ENCODE results near the gene PCGF1.

Gene PCGF1

DNA sequence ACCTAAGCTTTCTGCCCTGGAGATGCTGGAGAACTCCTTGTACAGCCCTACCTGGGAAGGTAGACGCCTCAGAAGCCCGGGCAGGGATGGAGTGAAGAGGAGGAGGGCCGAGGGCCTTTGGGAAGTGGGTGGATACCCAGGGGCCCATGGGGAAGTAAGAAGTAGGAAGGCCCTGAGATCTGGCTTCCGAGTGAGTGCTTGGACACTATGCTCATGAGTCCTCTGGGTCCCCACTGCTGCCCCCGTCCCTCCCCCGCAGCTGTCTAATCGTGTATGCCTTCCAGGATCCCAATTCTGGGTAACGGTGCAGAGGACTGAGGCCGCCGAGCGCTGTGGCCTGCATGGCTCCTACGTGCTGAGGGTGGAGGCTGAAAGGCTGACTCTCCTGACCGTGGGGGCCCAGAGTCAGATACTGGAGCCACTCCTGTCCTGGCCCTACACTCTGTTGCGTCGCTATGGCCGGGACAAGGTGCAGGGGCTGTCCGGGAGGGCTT, 48.2 kb upstream of the PCGF1 start:
- H3K27ac ChIP-seq (ENCODE audit: low read depth, low read length, poor library complexity, severe bottlenecking) = no peak overlapping the region
- H3K4me2 ChIP-seq (ENCODE audit: low read length) = peak overlapping the region; percentile 70
- H3K9me2 ChIP-seq (ENCODE audit: low read depth, low read length) = no peaks in the 10 kb centered on the region
- H3K4me1 ChIP-seq (ENCODE audit: insufficient read depth, low read length, severe bottlenecking) = peaks cover 17% of the 10 kb centered on the region
- no peaks in the 10 kb centered on the region for H3K79me2 ChIP-seq (ENCODE audit: insufficient read depth, low read length)
- no peaks in the 10 kb centered on the region for H3F3A ChIP-seq (ENCODE audit: insufficient read depth, low read length)
- H3K9me3 ChIP-seq (ENCODE audit: low read length) = no peaks in the 10 kb centered on the region
- H3K4me3 ChIP-seq (ENCODE audit: low read depth, low read length, poor library complexity, severe bottlenecking) = peak overlapping the region; percentile 78
- H4K20me1 ChIP-seq (ENCODE audit: insufficient read depth, low read length) = no peaks in the 10 kb centered on the region
- H3K27me3 ChIP-seq (ENCODE audit: insufficient read depth, low read length) = no peaks in the 10 kb centered on the region; the same call in 1 of the 2 replicates
- TF ChIP-seq, protein P1, sequence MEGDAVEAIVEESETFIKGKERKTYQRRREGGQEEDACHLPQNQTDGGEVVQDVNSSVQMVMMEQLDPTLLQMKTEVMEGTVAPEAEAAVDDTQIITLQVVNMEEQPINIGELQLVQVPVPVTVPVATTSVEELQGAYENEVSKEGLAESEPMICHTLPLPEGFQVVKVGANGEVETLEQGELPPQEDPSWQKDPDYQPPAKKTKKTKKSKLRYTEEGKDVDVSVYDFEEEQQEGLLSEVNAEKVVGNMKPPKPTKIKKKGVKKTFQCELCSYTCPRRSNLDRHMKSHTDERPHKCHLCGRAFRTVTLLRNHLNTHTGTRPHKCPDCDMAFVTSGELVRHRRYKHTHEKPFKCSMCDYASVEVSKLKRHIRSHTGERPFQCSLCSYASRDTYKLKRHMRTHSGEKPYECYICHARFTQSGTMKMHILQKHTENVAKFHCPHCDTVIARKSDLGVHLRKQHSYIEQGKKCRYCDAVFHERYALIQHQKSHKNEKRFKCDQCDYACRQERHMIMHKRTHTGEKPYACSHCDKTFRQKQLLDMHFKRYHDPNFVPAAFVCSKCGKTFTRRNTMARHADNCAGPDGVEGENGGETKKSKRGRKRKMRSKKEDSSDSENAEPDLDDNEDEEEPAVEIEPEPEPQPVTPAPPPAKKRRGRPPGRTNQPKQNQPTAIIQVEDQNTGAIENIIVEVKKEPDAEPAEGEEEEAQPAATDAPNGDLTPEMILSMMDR (IDR thresholded peaks at IDR 0.05; ENCODE audit: low read length) = no peak
- TF ChIP-seq EZH2 (IDR thresholded peaks at IDR 0.05; ENCODE audit: borderline replicate concordance, low read length) = no peak
- peak overlapping the region; percentile 71; the same call in 1 of the 2 replicates for H3K9ac ChIP-seq (ENCODE audit: low read length)
- no peak overlapping the region for H2AFZ ChIP-seq (ENCODE audit: low read length)
- peaks cover 6% of the 10 kb centered on the region; the same call in 1 of the 2 replicates for H3K36me3 ChIP-seq (ENCODE audit: insufficient read depth, low read length)

DNA sequence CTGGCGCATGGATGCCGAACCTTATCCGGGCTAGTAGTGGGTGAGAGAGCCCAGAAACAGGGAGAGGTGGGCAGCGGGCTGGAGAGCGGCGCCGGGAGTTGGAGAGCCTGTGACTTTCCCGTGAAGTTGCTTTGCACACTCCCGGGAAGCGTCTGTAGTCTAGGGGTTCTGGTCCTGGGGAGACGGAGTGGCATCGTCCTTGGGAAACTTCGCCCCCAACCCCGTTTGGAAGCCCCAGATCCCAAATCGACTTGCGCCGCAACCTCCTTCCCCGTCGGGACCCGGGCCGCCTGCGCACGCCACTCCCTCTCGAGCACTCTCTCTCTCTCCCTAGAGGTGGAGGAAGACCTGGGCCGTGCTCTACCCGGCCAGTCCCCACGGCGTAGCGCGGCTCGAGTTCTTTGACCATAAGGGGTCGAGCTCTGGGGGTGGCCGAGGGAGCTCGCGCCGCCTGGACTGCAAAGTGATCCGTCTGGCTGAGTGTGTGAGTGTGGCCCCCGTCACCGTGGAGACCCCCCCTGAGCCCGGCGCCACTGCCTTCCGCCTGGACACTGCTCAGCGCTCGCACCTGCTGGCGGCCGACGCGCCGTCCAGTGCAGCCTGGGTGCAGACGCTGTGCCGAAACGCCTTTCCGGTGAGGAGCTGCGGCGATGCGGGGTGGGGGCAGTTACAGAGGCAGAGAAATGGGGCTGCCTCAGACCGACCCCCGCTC, 47.5 kb upstream of the PCGF1 start:
- Histone ChIP-seq H3F3A (ENCODE audit: insufficient read depth, low read length) (no peaks in the 10 kb centered on the region), H3K27me3 (ENCODE audit: insufficient read depth, low read length) (no peaks in the 10 kb centered on the region; the same call in 1 of the 2 replicates), H3K9me3 (ENCODE audit: low read length) (no peaks in the 10 kb centered on the region), H3K4me3 (ENCODE audit: low read depth, low read length, poor library complexity, severe bottlenecking) (peak overlapping the region; percentile 78), H3K79me2 (ENCODE audit: insufficient read depth, low read length) (no peaks in the 10 kb centered on the region), H3K9ac (ENCODE audit: low read length) (peak overlapping the region; percentile 71), H3K4me1 (ENCODE audit: insufficient read depth, low read length, severe bottlenecking) (peaks cover 17% of the 10 kb centered on the region), H2AFZ (ENCODE audit: low read length) (peak overlapping the region; percentile 4; the same call in 1 of the 2 replicates), H3K4me2 (ENCODE audit: low read length) (peak overlapping the region; percentile 70), H3K9me2 (ENCODE audit: low read depth, low read length) (no peaks in the 10 kb centered on the region), H3K36me3 (ENCODE audit: insufficient read depth, low read length) (peaks cover 6% of the 10 kb centered on the region; the same call in 1 of the 2 replicates), H4K20me1 (ENCODE audit: insufficient read depth, low read length) (no peaks in the 10 kb centered on the region), H3K27ac (ENCODE audit: low read depth, low read length, poor library complexity, severe bottlenecking) (no peak overlapping the region)
- TF ChIP-seq, protein P1 (IDR thresholded peaks at IDR 0.05; ENCODE audit: low read length) = no peak
- TF ChIP-seq EZH2 (IDR thresholded peaks at IDR 0.05; ENCODE audit: borderline replicate concordance, low read length) = no peak

DNA sequence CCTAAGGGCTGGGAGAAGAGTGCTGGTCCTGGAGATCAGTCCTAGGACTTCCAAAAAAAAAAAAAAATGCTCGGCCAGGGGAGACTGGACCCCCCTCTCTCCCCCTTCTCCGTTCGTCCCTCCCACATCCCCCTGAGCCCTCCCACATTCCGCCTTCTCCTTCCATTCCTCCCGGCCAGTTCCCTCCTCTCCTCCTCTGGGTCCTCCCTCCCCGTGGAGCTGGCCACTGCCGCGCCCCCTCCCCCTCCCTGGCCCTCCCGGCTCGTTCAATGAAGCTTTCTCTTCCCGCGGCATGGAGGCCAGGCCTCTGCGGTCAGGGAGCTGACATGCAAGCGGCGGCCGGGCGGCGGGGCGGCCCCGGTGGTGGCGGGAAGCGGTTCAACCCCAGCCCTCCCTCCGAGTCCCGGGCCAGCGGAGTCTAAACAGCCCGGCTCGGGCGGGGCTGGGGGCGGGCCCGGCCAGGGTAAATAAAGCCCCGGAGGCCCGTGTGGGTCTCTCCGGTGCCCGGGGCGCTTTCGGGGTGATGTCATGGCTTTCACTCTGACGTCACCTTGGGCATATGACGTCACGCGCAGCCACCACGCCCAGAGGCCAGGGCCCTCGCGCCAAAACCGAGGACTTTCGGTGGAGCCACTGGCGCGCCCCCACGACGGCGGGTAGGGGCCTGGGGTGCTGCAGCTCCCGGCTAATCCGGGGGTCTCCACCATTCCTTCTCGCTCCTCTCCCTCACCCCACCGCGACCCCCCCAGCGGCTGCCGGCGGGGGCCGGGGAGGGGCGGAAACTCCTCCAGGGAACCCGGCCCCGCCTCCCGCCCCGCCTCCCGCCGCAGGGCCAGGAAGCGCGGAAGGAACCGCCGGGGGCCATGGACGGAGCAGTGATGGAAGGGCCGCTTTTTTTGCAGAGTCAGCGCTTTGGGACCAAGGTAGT, 46.7 kb upstream of the PCGF1 start, which contains the start of the genes DOK1 and LOXL3:
Gene DOK1, plus strand, starts transcription at position 829 of the 928 bp plus-strand sequence. Its CDS starts 35 bp downstream, at position 864.
Gene LOXL3, minus strand, starts transcription at position 51 of the 928 bp plus-strand sequence. CDS start 1,308 bp downstream, outside the sequence.
- Histone ChIP-seq H4K20me1 (ENCODE audit: insufficient read depth, low read length) (no peaks in the 10 kb centered on the region), H3K4me1 (ENCODE audit: insufficient read depth, low read length, severe bottlenecking) (peaks cover 17% of the 10 kb centered on the region)

More for the DNA sequence above, 46.7 kb upstream of the PCGF1 start, which contains the start of the genes DOK1 and LOXL3:
- Histone ChIP-seq H3K27ac (ENCODE audit: low read depth, low read length, poor library complexity, severe bottlenecking) (no peak within 1 kb of the TSS), H3K9ac (ENCODE audit: low read length) (peak within 1 kb of the TSS; percentile 71), H3K4me2 (ENCODE audit: low read length) (peak within 1 kb of the TSS; percentile 70), H3K79me2 (ENCODE audit: insufficient read depth, low read length) (no peaks in the 10 kb centered on the region), H3K36me3 (ENCODE audit: insufficient read depth, low read length) (peaks cover 6% of the 10 kb centered on the region; the same call in 1 of the 2 replicates), H3K4me3 (ENCODE audit: low read depth, low read length, poor library complexity, severe bottlenecking) (peak within 1 kb of the TSS; percentile 78), H3K9me2 (ENCODE audit: low read depth, low read length) (no peaks in the 10 kb centered on the region), H3F3A (ENCODE audit: insufficient read depth, low read length) (no peaks in the 10 kb centered on the region), H3K9me3 (ENCODE audit: low read length) (no peaks in the 10 kb centered on the region), H3K27me3 (ENCODE audit: insufficient read depth, low read length) (peaks cover 7% of the 10 kb centered on the region), H2AFZ (ENCODE audit: low read length) (peak within 1 kb of the TSS; percentile 4; the same call in 1 of the 2 replicates)
- TF ChIP-seq, protein P1 (IDR thresholded peaks at IDR 0.05; ENCODE audit: low read length) = no peak
- TF ChIP-seq EZH2 (IDR thresholded peaks at IDR 0.05; ENCODE audit: borderline replicate concordance, low read length) = no peak
